Stimulated activated CD8-positive, alpha-beta memory T cell treated with anti-CD3 and anti-CD28 coated beads, Interleukin-15, amount 100 ng/mL, for 4 hours (primary cell): Measurements from ENCODE around the gene PRKG1.

Source experiments
- DNase-seq, 2 donors: peaks; one replicate each; pipeline ENCODE4 v3.0.0-alpha.2; 2020; ENCODE audit warnings: low read depth in 2 of 2

PRKG1 gene

DNA sequence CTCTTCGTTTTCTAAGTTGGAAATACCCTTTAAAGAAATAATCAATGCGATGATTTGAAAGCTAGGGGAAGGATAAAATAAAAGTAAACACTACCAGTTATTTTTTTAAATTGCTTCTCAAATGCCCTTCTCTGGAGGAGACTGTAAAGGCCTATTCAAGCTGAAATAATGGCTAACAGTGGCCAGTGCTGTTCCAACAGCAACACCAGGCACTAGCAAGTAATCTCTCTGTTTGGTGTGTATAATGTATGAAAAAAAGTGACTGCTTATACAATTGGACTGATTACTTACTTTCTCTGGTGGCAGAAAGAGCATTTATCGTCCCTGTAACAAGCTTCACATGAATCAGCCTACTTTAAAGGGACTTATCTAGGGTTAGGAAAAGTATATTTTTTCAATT, 522.4 kb downstream of the PRKG1 start:
- no peak for DNase-seq

DNA sequence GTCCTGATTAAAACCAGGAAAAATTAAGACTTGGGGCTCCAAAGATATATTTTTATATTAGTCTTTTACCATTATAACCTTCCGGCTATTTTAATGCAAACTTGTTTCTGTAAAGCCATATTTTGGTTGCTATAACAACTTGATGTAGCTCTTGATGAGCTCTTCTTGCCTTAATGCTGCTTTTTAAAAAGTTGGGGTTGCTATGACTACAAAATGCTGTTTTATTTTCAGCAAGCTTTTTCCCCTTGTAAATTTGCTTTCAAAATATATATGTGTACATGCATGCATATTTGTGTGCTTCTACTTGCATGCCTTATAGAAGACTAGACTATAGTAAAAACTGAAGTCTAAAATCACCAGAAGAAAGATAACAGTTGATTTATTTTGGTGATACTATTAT, 525.4 kb downstream of the PRKG1 start:
- no peak for DNase-seq

DNA sequence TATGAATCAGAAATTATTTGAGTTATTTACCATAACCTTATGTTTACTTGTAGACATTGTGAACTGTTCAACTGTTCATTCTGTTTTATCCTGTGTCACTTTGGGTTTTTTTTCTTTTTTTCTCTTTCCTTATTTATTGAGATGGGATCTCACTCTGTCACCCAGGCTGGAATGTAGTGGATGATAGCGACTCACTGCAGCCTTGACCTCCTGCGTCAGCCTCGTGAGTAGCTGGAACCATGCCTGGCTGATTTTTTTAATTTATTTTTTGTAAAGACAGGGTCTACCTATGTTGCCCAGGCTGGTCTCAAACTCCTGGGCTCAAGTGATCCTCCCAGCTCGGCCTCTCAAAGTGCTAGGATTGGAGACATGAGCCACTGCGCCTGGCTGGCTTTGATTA, 528.0 kb downstream of the PRKG1 start:
- no peak for DNase-seq

DNA sequence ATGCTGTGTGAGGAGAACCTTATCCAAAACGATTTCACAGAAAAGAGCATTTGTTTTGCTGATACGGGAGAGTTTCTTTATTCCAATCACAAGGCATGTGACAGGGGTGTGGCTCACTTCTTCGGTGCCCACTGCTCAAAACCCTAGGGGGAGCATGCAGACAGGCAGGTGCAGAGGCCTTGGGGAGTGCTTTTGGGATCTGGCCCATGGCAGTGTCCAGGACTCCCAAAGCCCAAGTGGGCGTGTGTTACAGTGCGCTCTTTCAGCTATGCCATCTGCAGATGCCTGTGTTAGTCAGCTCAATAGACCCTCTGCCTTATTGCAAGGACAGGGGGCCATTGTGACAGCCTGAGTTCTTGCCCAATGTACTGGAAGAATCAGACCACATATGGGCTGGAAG, 530.3 kb downstream of the PRKG1 start:
- DNase-seq: no peak

DNA sequence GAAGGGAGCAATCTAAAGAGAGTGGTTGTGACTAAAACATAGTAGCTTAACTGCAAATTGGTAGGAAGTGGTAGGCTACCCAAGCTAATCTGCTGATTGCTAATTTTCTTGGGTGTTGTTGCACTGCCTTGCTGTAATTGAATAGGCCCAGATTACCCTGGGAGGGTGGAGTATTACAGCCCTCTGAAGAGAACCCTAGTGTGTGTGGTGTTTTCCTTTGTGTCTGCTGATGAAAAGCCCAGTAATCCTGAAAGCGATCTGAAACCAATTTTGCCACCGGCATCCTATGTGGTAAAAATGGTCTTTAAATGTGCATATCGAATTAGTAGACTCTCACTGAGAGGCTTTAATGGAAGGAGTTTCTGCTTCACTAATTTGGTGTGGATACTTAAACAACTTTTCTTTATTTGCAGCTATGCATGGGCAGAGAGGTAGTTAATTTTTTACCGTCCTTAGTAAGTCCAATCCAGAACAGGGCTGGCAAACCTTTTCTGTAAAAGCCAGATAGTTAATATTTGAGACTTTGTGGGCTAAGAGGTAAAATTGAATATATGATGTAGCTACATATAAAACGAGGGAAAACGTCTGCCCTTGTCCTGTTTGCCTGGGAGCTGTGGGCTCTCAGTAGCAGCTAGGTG, 532.7 kb downstream of the PRKG1 start:
- no peak for DNase-seq

DNA sequence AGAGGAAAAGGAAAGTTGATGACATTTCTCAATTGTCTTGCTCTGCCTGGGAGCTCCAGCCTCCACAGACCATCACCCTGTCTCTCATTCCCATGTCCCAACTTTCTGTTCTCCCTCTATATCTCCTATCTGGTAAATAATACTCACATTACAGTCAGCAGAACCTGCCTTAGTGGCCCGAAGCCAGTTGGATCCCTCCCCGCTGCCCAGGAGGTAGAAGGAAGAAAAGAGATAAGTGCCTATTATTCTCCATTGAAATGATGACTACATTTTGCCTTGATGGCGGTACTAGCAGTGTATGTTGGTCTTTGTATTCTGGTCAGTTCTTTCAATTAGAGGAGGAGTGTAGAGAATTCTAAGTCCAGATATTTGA, 533.2 kb downstream of the PRKG1 start:
- DNase-seq: no peak

DNA sequence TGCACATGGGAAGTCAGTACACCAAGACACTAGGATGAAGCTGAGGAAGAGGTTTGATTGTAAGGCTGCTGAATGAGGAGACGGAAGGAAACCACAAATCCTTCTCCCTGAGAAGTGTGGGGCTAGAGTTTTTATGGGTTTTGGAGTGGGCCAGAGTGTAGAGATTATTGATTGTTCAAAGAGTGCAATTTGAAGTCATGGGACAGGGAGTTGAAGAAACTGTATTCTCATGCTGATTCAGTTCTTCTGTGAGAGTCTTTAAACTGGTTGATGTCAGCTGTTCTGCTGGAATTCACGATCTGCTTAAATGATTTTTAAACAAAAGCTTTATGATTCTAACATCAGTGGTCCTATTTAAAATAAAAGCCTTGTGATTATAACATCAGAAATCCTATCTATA, 533.9 kb downstream of the PRKG1 start:
- no peak for DNase-seq

DNA sequence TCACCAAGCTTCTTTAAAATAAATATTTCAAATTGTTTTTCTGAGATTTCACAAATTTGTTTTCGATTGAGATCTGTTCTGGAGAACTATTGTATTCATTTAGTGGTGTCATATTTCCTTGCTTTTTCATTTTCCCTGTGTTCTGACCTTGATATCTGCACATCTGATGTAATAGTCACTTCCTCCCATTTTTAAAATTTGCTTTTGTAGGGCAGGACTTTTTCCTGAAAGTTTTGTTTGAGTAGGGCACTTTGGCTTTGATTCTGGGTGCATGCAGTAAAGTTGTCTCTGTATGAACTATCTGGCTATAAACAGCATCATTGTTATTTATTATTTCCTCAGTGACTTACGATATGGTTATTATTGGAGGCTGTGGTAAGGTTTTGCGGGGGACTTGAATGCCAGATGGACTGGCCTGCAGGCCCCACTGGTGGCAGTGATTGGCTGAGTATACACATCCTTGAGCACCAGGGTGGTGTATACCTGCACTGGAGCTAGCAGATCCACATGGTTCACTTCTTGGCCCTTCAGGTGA, 541.5 kb downstream of the PRKG1 start:
- DNase-seq: no peak

DNA sequence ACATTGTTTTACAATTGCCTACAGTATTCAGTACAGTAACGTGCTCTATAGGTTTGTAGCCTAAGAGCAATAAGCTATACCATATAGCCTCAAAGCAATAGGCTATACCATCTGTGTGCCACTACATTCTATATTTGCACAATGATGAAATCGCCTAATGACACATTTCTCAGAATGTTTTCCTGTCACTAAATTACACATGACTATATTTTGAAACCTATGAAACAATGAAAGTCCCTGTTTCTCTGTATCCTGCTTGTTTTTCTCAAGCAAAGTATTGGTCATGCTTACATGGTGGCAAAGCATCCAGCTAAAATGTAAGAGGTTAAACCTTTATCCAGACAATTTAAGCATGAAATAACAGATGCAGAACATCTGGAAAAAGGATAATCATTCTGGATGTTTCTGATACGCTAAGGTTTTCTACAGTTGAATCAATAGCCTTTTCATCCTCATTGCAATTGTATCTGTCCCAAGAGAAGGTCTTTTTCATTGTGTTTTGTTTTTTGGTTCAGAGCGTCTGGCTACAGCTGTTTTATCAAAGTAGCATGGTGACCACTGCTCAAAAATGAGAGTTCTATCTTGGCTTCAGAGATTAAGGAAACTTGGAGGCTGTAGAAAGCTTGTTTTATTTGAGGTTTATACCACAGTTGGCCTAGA, 543.4 kb downstream of the PRKG1 start:
- DNase-seq: no peak

DNA sequence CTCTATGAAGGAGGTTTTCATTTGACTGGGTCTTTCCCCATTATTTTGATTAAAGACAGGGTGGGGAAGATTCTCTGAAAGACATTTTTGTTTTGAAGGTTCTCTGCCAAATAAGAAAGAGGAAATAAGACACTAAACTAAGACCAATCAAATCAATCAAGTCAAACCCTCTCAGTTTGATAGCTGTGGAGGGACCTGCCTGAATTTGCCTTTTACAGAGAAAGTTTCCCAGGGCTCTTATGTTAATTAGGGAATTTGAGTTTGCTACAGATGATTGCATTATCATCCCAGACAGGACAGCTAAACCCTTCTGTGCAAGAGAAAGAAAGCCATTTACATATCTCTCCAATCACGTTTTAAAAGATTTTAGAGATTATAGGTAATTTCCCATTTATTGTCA, 545.1 kb downstream of the PRKG1 start:
- no peak for DNase-seq

DNA sequence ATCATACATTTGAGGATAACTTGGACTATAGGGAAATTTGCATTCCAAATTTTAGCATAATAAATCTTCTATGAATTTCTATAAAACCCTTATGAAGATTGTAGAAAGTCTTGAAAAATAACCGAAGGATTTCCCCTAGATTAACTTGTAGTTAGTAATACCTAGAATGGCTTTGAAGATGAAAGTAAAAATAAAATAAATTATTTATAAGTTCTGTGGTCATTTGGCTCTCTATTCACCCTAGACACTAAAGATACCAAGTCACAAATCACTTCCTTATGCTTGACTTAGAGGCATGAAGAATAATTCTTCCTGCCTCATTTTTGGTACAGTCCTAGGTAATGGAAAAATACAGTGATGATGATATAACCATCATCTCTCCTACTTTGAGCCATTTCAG, 545.8 kb downstream of the PRKG1 start:
- no peak for DNase-seq

DNA sequence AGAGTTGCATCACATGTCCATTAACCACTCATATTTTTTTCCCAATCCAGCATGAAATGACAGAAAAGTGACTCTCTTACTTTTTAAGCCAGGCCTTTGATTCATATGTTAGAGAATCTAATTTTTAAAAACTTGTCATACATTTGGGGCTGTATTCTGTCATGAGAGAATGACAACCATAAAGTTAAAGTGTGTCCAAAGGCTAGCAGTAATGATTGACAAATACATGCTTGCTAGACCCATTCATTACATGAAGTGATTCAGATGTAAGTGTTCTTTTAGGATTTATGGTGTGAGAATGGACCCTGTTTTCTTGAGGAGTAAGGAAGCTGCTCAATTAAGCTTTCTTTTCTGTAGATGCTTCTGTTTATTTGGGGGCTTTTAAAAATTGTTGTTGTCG, 549.7 kb downstream of the PRKG1 start:
- DNase-seq: no peak

DNA sequence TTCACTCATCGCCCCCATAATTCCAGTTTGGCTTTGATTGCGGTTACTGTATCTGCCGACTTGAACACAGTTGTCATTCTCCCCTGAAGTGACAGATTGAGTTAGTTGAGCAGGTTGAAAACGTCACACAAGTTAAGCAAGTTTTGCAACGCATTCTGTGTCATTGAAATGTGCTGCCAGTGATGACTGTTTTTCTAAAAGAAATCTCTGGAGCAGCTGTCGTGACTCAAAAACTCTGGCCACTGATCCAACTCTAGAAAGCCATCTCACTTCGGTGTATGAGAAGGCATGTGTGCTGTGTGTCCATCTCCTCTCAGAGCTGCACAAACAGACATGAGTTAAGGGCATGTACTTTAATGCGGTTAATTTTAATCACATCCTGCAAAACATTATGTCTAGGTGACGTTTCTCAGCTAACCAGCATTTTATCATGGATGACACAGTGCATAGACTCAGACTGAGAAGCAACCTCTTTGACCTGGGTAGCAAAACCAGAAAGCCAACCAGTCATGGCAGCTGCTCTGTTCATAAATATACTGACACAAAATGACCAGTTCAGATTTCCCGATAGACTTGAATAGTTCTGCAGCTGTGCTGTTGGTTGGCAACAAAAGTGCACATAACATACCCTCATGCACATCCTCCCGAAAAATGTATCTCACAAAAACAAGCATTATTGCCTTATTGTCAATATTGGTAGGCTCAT, 555.8 kb downstream of the PRKG1 start:
- no peak for DNase-seq

DNA sequence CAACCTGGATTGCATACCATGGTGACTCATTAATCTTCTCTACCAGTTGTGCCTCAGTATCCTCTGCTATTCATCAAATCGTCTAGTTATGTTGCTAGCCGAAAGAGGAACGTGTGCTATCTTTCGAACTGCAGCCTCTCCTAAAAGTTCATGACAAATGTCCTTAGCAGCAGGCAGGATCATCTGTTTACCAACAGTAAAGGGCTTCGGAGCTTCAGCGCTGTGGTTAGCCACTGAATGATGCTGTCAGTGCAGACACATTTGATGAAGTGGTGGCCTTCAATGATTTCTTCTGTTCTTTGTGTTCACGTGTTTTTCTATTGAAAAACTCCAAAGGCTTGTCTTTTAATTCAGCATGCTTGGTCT, 556.3 kb downstream of the PRKG1 start:
- DNase-seq: no peak

DNA sequence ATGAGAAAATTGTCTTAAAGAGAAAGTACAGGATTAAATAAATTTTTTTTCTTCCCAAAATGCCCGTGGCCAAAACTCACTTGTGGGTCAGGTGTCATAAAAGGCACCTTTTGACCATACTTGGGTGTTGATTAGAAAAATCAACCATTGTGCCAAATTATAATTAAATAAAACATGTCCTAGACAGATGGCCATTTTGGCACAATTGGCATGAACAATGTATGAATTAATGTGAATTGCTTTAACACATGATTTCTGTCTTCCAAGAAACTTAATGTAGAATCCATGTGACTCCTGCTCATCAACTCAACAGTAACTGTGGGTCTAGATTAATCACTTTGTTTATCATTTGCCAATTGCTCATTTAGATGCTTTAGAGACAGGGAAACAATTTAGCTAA, 561.1 kb downstream of the PRKG1 start:
- no peak for DNase-seq

DNA sequence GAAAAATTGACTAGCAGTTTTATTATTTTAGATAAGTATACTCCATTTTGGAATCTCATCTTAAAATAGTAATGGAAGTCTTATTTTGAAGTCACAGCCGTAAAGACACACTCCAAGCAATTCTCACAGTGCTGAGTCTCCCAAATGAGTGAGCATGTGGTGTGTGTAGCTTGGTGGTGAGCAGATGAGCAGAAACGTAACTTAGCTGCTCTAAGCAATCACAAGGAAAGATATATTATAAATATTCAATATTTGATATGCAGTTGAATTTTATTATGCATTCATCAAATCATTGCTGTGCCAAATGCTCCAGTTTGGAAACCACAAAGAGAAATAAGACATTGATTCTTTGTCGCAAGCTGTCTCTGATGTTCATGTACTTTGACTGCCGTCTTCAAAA, 563.9 kb downstream of the PRKG1 start:
- DNase-seq: no peak

DNA sequence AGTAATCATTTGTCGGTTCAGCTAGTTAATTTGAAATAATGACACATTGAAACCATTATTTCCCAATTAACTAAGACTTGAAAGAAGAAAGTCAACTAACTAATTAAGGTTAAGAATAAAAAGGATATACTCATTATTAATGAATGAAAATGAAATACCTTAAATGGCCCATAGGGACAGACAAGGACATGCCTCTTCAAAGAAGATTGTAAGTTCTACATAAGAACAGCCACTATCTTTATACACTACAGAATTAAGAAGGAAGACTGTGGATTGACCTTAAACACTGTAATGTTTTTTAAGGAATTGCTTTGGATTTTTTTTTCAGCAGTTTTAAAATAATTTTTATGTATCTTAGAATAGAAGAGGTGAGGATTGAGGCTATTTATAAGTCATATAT, 564.5 kb downstream of the PRKG1 start:
- DNase-seq: no peak

DNA sequence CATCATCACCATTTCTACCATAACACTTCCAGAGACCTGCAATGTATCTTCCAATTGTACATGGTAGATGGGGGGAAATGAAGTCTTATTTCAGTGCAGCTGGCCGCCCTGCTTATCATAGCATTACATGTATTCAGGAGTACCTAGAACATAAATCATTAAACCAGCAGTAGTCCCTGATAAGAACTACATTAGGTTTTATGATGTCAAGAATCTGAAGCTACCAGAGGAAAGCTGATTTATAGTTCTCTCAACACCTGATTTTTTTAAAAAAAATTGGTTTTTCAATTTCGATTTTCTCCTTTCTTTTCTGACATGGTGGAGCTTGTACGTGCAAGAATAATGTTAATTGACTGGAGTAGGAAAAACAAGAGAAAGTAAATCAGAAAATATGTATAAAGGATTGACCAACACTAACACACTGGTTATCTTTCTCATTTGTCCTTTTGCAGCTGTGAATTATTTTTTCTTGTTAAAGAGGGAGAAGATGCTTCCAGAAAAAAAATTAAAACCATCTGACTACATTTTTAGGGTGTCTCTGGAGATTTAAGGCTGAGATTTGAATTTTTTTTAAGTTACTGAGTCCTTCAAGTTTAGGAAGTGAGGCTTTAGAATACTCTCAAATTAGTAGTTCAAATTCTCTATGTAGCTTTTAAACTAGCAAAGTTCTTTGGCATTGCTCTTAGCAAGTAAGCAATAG, 566.0 kb downstream of the PRKG1 start:
- DNase-seq: no peak

DNA sequence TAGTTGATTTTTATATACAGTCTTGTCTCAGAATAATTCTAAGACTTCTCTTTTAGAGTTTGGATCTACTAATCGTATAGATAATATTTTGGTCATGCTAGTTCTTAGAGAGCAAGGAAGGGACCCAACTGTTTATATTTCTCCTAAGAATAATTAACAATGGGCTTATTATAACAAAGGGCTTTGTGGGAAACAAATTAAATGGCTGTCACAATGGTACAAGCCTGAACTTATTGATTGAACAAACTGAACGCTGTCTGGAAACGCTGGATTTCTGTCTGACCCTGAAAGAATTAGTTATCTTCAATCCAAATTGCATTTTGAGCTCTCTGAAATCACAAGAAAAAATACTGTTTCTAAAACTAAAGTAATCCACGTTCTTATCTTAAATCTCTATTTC, 568.3 kb downstream of the PRKG1 start:
- DNase-seq: no peak

DNA sequence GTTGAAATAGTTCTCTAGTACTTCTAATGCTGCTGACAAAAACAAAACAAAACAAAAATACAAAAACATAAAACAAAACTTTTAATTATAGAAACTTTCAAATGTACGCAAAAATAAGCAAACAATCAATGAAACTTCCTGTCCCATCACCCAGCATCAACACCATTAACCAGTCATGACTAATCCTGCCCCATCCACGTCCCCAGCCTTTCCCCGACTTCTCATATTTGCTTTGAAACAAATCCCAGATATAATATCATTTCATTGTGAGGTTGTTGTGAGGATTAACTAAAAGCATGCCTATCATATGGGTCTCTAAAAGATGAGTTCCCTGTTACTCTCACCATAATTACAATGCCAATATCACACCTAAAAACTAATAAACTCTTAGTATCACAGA, 569.4 kb downstream of the PRKG1 start:
- no peak for DNase-seq

DNA sequence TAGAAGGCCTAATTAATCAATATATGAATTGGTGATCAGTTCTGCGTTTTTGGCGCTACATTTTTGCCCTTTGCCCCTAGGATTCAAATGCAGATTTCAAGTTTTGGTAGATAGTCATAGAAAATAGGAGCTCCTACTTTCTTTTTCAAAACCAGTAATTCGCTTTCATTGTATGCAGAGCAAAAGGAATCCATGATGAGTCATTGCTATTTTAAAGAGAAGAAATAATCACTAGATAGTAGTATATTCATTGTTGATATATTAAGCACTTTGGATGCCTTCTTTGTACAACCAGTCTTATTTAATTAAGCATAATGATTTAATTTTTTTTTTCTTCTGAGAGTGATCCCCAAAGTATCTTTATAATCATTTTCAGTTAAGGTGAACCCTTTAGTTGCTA, 574.8 kb downstream of the PRKG1 start:
- no peak for DNase-seq

DNA sequence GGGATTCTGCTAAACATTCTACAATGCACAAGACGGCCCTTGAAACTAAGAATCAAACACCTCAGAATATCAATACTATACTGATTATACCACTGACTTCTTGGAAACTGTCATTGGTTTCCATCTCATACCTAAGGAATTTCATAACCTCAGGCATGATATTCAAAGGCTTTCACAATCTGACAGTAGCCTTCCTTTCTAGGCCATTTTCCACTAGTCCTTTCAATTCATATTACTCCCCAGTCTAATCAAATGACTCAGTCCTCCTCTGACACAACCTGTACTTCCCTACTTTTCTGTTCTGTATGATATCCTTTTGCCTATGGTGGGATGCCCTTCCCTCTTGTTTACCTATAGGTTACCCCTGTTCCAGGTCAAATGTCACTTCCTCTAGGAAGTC, 576.8 kb downstream of the PRKG1 start:
- no peak for DNase-seq

DNA sequence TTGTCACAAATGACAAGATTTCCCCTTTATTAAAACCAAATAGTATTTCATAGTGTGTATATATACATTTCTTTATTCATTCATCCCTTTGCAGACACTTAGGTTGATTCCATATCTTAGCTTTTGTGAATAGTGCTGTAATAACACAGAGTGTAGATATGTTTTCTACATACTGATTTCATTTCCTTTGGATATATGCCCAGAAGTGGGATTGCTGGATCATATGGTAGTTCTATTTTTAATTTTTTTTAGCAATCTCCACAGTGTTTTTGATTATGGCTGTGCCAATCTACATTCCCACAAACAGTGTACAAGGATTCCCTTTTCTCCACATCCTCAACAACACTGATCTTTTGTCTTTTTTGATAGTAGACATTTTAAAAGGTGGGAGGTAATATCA, 578.7 kb downstream of the PRKG1 start:
- DNase-seq: no peak
